ENCODE results near the gene PCCA.
"Not testable (repeated sequence)": the region's sequence is repeated elsewhere in the genome, so short reads cannot be mapped to it uniquely, and the experiment has no call there.

The PCCA gene

DNA sequence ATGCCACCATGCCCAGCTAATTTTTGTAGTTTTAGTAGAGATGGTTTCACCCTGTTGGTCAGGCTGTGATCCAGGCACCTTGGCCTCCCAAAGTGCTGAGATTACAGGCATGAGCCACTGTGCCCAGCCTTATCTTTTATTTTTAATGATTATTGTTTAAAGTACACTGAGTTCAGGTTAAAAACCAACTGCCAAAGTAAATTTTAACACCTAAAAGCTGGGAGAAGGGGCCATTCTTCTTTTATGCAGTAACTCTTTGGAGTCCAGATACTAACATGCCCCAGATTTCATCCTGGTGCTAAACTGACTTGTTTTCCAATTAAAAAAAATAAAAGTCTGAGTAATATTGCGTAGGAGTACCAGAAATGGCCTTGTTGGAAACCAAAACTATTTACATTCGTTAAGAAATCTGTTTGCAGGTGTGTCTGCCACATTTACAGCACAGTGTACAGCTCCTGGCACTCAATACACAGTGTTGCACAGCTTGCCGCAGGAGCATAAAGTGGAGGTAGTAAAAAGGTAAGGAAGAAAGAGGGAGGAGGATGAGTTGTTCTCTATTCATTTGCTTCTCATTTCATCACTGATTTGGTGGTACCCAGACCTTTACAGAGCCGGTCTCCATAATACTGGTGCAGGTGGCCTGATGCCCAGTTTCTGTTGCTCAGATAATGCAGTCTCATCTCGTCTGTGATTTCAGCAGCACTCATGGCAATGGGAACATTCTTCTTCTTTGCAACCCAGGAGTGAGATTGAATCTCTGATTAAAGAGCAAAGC, 108.9 kb downstream of the PCCA start:
- no peak for DNase-seq

GRCh38 chr13:100203696-100204367, 114.9 kb downstream of the PCCA start:
- DNase-seq, result no peak

- DNase-seq, result no peak
Observed at GRCh38 chr13:100208002-100208401, 119.1 kb downstream of the PCCA start.

- DNase-seq, result no peak
Observed at GRCh38 chr13:100208626-100209025, 119.7 kb downstream of the PCCA start.

DNA sequence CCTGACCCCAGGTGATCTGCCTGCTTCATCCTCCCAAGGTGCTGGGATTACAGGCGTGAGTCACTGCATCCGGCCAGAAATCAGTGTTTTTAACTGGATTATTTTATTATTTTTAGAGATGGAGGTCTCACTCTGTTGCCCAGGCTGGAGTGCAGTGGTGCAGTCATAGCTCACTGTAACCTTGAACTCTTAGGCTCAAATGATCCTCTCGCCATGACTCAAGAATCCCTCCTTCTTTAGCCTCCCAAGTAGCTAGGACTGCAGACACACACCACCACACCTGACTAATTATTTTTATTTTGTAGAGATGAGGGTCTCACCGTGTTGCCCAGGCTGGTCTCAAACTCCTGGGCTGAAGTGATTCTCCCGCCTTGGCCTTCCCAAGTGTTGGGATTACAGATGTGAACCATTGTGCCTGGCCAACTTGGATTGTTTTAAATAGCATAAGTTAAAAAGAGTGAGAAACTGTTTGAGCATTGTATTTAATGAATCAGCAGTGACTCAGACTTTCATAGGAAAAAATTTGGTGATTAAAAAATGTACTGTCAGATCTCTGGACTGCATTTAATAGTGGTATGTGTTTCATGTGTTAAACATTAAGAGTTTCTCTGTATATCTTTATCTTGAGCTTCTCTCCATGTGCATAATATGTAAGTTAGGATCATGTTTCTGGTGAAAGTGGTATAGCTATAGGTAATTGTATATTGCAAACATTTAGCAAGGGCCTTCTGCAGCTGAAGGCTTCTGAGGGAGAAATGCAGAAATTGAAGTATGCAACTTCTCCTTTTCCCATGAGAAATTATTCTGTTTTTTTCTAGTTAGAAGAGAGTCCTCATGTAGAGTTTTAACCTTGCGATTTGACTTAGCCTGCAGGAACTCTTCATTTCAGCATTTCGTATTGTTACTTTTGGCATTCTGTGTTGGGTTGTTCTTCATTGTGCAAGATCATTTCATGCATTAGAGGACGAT, 121.2 kb downstream of the PCCA start:
- DNase-seq, result no peak

GRCh38 chr13:100211016-100211710, 122.3 kb downstream of the PCCA start:
- DNase-seq, result no peak

- no peak for DNase-seq
Observed at GRCh38 chr13:100212904-100213553, 124.1 kb downstream of the PCCA start.

DNA sequence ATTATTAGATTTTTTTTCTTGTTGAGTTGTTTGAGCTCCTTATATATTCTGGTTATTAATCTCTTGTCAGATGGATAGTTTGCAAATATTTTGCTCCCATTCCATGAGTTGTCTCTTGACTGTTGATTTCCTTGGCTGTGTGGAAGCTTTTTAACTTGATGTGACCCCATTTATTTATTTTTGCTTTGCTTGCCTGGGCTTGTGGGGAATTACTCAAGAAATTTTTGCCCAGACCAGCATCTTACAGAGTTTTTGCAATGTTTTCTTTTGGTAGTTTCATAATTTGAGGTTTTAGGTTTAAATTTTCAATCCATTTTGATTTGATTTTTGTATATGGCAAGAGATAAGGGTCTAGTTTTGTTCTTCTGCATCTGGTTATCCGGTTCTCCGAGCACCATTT, 124.7 kb downstream of the PCCA start:
- no peak for DNase-seq

GRCh38 chr13:100214886-100215285, 126.0 kb downstream of the PCCA start:
- no peak for DNase-seq

GRCh38 chr13:100221166-100221565, 132.3 kb downstream of the PCCA start:
- no peak for DNase-seq

- DNase-seq, result not testable (repeated sequence)
Observed at GRCh38 chr13:100223966-100224530, 135.2 kb downstream of the PCCA start.

GRCh38 chr13:100229603-100230002, 140.7 kb downstream of the PCCA start:
- DNase-seq, result no peak

- DNase-seq, result no peak
Observed at GRCh38 chr13:100230769-100231149, 141.9 kb downstream of the PCCA start.

DNA sequence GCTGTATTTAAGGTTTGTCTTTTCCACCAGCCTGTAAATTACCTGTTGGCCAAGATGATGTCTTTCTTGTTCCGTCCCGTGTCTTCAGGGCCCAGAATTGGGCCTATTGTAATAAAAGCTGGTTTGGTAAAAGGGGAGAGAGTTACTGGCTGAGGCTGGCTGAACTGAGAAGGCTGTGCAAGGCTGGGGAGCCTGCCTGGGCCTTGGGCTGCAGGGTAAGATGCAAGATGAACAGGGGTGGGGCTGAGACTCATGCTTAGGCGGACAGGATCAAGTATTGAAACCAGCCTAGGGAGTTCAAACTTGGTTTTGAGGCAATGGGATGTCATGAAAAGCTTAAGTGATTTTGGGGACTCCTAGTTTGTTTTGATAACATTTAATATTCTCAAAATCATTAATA, 142.3 kb downstream of the PCCA start:
- no peak for DNase-seq

DNA sequence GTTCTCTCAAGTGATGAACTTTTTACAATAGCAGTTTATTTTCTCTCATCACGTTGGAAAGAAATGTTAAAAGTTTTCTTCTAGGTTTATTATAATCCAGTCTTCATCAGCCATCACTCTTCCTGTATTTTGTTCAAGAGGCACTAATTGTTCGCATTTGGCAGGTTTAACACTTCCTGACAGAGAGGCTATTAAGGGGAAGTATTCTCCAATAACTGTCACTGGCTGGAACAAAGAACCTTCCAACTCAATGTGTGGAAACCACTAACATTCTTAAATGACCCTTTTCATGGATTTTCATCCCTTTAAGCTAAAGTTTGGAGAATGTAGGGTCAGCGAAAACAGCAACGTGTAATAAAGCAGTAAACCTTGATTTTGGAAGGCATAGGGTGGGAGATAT, 145.1 kb downstream of the PCCA start:
- no peak for DNase-seq

DNA sequence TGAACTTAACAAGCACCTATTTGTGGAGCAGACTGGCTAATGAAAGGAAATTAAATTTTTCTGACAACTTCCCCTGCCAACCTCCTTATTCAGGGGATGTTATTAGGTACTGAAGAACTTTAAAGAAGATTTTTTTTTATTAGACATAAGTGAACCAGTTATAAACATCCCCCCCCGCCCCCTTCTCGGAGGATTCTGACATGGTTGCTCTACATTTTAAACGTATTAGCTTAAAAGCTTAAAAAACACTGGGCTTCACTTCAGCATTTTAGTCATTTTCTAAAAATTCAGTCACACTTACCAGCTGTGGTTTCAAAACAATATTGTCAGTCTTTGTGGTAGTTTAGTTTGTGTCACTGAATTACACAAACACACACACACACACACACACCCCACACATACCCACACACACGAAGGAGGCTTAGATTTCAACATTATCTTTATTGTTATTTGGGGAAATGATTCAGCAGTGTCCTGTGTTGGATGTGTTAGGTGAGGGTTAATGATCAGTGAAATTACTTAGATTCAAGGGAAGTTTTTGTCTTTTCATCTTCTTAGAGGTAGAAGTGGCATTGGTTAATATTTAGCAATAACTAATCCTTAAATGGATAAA, 145.7 kb downstream of the PCCA start:
- DNase-seq, result no peak

DNA sequence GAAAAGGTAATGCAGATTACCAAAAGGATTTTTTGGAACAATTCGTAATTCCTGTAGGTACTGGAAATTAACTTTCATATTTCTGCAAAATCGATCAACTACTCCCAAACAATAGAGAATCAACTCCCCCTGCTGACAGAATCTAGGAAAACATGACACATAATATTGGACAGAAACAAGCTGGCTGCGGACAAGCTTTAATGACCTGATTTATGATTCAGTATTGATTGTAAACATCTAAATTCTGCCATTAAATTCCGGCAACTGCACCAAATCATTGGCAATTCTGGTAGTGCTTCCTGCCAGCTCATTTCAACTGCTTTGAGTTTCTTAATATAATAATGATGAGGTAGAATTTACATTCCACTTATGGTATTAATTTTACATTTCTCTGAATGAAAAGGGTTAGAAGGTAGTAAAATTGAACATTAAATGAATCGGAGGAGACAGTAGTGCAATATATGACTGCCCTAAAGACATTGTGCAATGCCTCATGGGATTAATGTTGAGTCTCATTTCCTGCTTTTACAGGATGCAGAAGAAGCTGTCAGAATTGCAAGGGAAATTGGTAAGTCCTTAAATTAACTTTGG, 146.5 kb downstream of the PCCA start:
- peak; percentile 63 for DNase-seq

GRCh38 chr13:100240109-100240779, 151.4 kb downstream of the PCCA start:
- no peak for DNase-seq

- no peak for DNase-seq
Observed at GRCh38 chr13:100244431-100244830, 155.5 kb downstream of the PCCA start.

DNA sequence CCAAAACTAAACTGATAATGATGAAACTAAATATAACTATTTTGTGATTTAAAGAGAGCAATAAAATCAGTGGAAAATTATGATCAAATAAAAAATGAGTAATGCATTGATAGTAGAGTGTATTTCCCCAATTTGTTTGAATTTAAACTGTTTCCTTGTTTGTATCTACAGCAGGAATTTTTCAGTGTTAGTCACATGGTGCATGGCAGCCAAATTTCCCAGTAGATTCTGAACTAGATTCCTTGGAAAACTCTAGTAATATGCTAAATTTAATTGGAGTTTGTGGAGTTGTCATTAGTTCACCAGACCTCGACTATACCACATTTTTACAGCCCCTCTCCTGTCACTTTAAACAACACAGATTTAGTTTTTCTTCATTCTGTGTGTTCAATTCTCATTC, 156.2 kb downstream of the PCCA start:
- no peak for DNase-seq

Data from NCI-H1694 (cell line).